Fibroblast of skin of scalp (primary cell): ENCODE measurements around the gene EIF1.
"Not testable (repeated sequence)": the region's sequence is repeated elsewhere in the genome, so short reads cannot be mapped to it uniquely, and the experiment has no call there.

ENCODE experiments used
- DNase-seq: peaks from one replicate; pipeline ENCODE4 v3.0.0-alpha.2; 2013

The EIF1 gene

DNA sequence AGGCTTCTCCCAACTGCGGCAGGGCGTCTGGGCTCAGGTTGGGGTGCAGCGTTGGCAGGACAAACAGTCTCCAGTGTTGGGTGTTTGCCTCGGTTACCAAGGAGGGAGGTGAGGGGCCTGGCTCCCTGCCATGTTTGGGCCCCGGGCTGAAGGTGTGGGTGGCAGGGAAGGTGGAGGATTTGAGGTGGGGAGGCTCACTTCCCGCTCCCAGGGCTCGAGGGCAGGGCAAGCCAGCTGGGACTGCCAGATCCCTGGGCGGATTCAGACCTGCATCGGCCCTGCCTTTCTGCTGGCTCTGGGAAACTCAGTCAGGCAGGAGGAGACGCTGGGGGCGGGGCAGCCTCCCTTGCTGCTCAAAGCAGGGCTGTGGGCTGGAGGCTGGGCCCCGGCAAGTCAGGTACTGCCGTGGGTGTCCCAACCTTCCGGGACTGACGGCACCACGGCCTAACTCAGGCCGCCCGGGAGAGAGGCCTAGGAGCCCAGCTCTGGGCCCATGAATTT, 33.0 kb upstream of the EIF1 start:
- DNase-seq = no peak

DNA sequence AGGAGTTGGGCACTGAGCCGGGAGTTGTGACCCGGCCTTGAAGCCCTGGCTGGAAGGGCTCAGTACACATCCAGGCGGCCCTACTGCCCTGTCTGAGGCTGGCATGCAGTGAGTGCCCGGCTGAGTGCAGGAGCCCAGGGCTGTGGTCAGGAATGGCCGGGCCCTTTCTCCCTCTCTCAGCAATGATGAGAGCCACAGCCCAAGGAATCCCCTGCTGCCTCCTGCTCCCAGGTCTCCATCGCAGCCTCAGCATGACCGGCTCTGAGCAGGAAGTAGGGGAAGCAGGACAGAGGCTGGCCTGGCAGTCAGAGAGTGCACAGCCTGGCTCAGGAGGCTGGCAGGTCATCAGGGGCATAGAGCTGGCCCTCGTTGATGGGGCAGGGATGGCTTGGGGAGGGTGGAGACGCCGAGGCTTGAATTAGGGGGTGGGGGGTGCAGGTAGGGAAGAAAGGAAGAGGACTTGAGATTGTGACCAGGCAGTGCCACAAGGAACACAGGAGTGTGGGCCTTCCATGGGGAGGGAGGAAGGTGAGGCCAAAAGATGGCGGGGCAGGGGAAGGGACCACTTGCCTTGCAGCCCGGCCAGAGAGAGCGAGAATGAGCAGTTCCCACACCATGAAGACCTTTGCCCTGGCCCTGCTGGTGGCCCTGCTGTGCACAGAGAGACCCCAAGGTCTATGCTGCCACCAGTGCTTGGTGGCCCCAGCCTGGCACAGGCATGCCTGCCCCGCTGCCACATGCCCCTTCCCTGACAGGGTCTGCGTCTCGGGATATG, 32.2 kb upstream of the EIF1 start:
- DNase-seq = no peak

DNA sequence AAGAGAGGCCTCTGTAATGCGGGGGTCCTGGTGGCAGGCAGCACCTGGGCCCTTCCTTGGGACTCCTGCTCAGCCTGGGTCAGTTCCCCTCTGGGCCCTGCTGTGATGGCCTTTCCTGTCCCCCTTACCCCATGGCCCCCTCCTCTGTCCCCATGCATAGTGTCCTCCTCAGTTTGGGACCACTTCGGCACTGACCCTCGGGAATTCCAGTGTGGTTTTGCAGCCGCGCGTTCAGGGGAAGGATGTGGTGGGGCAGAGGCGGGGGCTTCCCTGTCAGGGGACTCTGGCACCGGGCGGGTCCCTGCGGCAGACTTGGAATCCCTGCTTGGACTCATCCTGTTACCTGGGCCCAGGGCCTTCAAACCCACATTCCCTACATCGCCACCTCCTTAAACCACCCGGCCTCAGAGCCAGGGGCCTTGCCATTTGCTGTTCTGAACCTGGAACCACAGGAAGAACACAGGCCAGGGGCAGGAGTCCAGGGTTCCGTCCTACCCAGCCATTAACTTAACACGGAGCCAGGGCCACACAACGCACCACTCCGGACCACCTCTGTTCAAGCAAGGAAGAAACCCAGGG, 31.4 kb upstream of the EIF1 start:
- no peak for DNase-seq

DNA sequence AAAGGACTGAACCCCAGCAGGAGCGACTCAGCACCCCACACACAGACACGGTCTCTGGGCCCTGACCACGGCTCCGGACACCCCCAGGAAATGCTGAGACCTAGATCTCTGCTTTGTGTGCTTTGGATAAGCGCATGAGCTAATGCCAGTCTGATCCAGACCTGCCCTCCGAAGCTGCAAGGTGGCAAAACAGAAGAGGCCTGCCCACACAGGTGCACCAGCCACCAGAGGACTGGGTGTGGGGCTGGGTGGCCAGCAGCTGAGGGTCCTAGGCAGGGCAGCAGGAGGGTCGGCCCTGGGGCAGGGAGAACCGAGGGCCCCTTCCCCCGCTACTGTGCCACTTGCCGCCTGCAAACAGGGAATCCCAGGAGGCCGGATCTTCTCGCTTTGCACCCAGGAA, 30.7 kb upstream of the EIF1 start:
- DNase-seq = no peak

DNA sequence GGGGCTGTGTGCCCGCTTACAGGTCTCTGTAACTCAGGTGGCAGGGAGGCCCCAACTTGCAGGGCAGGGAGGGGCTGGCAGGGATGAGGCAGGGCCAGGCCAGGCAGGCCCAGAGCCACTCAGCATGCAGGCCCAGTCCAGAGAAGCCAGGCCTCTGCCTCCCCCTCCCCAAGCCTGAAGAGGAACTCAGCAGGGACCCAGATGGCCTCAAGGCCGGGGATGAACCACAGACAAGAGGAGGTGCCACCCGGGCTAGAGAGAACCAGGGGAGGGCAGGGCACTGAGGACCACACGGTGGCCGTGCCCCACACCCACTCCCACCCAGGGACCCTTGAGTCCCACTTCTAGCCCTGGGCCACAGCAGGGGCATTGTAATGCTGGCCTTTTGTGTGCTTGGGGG, 29.8 kb upstream of the EIF1 start:
- DNase-seq = no peak

DNA sequence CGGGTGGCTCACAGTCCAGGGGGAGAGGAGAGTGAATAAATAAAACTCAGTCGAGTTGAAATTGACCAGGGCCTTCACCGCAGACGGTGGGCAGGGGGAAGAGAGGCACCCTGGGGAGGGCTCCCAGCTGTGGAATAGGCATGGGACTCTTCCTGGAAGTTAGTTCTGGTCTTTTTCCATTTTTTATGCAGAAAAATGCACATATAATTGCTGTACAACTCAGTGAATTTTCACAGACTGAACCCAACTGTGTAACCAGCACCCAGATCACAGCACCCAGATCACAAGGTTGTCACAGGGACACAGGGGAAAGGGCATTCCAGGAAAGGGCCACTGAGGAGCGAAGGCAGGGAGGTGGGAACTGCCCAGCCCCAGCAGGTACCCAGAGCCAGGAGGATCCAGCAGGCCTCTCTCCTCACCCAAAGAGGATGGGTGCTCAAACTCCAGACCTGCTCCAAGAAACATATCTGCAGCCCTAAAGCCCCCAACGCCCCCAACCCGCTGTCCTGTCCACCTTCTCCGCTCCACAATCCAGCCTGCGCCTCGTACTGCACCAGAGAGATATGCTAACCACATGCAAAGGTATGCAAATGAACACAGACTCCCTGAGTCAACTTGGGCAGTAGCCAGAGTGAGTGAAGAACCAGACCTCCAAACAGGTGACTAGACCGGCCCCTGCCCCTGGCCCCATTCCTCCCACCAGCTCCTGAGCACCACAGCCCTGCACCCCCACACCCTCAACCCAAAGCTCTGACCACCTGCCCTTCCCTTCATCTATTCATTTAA, 29.1 kb upstream of the EIF1 start:
- no peak for DNase-seq

DNA sequence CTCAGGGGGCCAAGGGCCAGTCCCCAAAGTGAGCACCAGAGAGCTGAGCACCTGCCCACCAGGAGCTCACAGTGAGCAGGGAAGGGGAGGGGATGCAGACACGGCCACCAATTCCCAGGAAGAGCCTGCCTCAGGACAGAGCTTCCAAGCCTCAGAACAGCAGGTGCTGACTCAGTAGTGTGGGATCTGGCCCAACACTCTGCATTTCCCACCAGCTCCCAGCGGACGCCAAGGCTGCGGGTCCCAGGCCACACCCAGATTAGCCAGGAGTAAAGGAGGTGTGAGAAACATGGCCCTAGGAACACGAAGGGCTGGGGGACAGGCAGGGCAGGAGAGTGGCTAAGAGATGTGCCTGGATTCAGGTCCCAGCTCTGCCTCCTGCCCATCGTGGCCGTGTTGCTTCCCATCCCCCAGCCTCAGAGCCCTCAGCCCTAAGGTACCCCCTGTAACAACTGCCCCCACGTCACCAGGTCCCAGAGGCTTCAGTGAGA, 28.4 kb upstream of the EIF1 start:
- DNase-seq = no peak

DNA sequence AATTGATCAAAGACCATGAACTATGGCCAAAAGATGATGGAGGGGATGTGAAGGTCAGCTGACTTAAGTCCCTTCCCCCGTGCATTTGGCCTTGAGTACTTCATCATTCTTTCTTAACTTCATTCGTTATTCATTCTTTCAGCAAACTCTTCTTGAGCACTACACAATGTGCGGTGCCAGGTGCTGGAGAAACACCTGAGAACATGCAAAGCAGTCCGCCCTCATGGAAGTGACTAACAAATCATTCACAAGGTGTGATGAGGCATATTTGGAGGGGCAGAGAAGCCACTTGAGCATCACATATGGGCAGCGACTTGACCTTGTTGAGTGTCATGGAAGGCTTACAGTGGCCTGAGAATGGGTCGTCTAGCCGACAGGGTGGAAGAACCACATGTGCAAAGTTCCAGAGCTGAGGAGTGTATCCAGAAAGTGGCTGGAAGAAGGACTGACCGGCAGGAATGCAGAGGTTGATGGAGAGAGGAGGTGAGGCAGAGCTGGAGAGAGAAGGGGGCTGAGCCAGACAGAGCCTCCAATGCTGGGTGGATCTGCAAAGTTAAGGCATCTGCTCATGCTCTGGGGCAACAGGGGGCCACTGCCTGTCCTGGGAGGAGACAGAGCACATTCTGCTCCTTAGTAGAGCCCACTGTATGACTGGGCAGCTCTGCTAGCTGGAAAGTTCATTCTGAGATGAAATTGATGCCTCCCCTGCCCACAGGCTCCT, 25.1 kb upstream of the EIF1 start:
- DNase-seq = no peak

DNA sequence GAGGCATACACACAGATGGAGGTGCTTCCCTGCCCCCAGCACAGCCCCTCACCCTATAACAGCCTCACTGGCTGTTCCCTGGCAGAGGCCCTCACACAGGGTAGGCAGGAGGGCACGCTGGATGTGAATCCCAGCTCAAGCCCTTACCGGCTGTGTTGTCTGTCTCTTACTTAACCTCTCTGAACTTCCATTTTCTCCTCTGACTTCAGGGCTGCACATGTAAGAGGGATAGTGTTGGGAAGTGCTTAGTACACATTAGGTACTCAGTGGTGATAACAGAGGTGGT, 24.6 kb upstream of the EIF1 start:
- DNase-seq = no peak

DNA sequence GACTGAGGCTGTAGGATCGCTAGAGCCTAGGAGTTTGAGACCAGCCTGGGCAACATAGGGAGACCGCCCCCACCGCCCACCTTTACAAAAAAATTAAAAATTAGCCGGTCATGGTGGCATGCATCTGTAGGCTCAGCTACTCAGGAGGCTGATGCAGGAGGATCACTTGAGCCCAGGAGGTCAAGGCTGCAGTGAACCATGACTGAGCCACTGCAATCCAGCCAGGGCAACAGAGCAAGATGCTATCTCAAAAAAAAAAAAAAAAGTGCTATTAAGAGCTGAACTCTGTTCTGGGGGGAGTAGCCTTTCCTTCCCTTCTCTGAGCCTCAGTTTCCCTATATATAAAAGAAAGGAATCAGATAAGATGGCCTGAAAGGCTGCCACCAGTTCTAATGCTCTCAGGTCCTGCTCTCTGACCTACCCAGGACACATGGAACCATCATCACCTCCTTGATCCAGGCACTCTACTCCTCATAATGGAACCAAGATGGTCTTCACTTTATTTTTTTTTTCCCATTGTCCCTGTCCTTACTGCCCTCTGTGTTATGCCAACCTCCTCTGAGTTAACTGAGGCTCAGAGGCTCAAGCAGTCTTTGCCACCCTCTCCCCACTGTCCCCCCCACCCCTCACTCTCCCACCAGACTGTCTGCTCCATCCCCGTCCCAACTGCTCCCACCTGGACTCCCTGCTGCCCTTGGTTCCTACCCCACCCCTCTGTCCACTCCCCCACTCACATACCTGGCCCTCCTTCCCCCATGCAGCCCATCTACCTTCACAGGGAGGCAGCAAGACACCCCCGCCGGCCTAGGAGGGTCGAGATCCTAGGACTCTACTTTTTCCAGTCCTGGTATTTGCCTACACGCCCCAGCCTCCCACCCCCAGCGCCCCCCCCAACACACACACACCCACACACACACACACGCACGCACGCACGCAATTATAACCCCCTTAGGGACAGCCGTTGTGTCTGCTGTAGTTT, 23.8 kb upstream of the EIF1 start:
- DNase-seq = no peak

DNA sequence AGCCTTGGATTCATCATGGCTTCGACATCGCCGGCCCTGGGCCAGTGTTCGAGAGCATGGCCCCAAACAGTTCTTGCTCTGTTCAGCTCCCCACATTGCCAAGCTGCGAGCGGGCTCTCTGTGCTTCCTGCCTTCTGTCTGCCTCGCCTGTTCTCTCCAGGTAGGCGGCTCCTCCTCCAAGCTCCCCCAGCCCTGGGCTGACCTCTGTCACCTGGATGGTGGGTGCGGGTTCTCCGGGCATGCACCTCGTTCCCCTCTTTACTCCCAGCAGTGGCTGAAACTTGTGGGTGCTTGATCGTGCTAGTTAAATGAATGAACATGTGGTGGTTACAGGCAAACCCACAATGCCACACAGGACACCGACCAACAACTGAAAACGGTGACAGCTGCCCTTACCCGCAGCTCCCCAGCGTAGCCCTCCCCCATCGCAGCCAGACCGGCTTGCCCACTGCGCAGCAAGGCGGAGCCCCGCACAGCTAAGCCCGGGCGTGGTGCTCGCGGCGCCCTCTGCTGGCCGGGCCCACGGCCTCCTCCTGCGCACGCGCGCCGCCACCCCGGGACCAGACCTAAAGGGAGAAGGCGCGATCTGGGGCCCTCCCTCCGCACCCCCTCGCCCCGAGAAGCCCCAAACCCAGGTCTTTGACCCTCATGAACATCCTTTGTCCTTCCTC, 23.0 kb upstream of the EIF1 start:
- peak; percentile 83 for DNase-seq

DNA sequence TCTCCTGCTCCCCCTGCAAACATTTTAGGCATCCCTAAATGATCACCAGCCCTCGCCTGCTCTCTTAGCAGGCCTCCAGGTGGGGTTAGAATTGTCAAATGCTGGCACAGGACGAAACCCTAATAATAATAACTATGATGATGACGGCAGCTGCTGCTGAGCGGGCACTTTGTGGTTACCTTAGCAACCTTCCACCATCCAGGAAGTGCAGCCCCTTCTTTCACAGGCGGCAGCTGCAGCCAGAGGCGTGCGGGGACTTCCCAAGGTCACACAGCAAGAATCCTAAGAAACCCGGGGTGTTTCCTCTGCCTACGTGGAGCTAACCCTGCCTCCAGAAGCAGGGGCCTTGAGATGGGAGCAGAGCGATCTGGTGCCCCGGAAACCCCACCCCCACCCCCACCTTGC, 22.4 kb upstream of the EIF1 start:
- DNase-seq = peak; percentile 47

DNA sequence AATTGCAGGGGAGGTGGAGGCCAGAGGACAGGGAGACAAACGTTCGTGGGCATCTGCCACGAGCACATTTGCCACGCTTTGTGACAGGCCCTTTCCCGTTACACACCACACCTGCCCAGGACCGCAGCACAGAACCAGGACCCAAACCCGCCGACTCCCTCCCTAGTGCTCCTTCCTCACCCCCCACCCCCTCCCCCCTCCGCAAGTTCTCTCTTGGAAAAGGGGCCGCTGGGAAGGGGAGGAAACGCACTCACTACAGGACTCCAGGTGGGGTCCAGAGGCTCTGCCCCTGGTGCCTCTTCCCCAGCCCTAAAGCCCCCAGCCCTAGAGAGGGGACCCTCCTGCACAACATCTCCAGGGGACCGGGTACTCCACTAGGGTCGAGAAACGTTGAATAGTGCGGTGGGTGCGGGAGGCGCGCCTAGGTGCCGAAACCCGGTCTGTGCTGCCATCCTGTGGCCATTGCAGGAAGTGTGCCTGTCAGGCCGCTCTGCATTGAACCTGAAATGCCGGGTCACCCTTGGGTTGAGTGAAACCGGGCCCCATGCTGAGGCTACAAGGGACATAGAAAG, 21.9 kb upstream of the EIF1 start:
- DNase-seq = peak; percentile 72

DNA sequence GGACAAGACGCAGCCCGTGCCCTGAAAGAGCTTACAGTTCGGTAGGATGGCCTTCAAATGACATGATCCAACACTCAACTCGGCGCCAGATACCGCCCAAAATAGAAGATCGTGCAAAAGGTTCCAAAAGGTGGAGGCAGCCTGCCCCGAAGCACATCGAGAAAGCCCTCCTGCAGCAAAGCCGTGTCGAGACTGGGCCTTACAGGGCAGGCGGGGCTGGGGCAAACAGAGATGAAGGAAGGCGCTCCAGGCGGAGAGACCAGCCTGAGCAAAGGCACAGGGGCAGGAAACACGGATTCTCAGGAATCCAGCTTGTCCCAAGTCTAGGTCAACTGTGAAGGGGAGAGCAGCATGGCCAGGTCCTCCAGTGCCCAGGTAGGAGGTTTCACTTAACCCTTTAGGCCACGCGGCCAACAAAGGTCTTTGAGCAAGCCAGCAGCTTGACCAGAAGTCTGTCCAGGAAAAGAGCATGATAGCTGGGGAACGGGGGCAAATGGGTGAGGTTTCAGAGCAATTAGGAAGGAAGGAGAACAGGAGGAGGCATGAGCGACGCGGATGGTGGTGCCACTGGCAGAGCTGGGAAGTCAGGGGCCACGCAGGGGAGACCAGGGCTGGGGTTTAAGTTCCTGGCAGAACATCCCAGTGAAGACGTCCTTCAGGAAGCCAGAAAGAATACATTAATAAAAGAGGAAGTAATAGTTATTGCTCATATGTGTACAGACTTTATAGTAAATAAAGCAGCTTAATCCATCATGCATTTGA, 21.2 kb upstream of the EIF1 start:
- DNase-seq = no peak

DNA sequence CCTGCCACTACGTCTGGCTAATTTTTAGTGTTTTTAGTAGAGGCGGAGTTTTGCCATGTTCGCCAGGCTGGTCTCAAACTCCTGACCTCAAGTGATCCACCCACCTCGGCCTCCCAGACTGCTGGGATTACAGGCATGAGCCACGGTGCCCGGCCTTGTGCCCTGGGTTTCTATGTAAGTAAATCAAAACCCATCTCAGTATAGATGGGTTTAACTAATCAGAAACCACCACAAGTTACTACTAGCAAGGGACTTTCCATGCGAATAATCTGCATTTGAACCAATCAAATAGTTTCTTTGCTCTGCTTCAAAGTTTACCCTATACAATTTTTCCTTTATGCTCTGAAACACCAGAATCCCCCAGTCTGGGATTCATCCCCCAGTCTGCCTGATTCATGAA, 16.5 kb upstream of the EIF1 start:
- DNase-seq = no peak

DNA sequence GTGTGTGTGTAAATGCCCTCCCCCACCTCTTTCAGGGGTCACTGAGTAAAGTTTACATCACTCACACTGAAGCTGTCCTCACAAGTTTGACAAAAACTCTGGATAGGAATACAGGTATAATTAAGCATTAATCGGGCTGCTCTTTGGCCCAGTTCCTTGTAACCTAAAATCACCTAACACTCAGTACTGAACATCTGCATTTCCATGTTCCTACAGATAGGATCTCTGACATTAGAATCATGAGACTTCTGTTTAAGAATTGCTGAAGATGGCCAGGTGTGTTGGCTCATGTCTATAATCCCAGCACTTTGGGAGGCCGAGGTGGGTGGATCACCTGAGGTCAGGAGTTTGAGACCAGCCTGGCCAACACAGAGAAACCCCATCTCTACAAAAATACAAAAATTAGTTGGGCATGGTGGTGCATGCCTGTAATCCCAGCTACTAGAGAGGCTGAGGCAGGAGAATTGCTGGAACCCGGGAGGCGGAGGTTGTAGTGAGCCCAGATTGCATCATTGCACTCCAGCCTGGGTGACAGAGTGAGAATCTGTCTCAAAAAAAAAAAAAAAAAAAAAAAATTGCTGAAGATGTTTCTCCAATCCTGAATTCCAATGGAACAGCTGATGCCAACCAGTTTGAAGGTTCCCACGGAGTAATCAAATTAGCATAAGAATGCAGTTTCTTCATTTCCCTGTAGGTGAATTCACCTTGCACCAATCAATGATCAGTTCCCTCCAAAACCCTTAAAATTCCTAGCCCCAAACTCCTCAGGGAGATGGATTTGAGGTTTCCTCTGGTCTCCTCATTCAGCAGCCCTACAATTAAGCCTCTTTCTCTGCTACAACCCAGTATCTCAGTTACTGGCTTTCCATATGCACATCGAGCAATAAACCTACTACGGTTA, 13.3 kb upstream of the EIF1 start:
- not testable (repeated sequence) for DNase-seq

DNA sequence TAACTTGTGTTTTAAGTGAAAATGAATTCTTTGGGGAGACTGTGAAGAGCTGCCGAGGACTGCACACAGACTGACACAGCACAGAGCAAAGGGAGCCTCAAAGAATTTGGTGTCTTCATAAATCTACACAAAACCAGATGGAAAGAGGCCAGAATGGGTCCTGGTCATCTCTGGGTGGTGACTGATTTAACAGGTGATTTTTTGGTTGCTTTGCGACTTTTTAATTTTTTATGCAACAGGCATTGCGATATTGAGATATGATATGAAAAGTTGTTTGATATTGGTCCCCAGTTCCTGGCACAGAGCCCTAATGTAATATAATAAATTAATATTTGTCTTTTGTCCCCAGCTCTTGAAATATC, 12.6 kb upstream of the EIF1 start:
- DNase-seq = no peak

DNA sequence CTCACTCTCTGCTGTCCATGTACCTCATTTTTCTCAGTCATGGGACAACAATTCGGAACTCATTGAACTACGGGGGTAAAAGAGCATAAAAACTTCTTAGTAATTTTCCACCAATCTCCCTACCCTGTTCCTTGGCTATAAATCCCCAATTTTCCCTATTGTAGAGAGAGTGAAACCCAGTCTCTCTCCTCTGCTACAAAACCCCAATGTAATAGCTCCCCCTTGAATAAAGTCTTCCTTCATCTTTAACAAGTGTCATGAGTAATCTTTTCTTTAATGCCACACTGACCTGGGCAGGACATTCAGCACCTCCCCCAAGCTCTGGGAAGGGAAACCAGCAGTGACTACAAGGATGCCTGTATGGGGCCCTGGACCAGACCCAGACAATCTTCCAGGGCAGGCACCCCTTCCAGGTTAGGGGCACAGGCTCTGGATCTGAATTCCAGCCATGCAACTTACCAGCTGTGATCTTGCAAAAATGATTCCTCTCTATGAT, 10.2 kb upstream of the EIF1 start:
- no peak for DNase-seq
